Measurements from ENCODE around the gene INTS4.
A peak's percentile ranks its signal among the peaks of the same experiment; 100 is the strongest.

INTS4 gene

GRCh38 chr11:78010304-78010703 is 15.8 kb upstream of the INTS4 start:
- TF ChIP-seq, protein P1, sequence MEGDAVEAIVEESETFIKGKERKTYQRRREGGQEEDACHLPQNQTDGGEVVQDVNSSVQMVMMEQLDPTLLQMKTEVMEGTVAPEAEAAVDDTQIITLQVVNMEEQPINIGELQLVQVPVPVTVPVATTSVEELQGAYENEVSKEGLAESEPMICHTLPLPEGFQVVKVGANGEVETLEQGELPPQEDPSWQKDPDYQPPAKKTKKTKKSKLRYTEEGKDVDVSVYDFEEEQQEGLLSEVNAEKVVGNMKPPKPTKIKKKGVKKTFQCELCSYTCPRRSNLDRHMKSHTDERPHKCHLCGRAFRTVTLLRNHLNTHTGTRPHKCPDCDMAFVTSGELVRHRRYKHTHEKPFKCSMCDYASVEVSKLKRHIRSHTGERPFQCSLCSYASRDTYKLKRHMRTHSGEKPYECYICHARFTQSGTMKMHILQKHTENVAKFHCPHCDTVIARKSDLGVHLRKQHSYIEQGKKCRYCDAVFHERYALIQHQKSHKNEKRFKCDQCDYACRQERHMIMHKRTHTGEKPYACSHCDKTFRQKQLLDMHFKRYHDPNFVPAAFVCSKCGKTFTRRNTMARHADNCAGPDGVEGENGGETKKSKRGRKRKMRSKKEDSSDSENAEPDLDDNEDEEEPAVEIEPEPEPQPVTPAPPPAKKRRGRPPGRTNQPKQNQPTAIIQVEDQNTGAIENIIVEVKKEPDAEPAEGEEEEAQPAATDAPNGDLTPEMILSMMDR (IDR thresholded peaks at IDR 0.05) = no peak
- H3K27ac ChIP-seq = no peak overlapping the region

GRCh38 chr11:78009062-78009461 is 14.6 kb upstream of the INTS4 start:
- Histone ChIP-seq H3K4me1 (ENCODE audit: control insufficient read depth in 1 of 2, insufficient read depth in 1 of 2, low read depth in 1 of 2, low read length in 1 of 2) (no peaks in the 10 kb centered on the region), H3K4me3 (ENCODE audit: low read depth in 1 of 2, low read length in 1 of 2) (no peak overlapping the region), H3K9me3 (no peaks in the 10 kb centered on the region), H3K27me3 (peaks cover 8% of the 10 kb centered on the region), H3K27ac (no peak overlapping the region), H3K36me3 (no peaks in the 10 kb centered on the region)
- TF ChIP-seq, protein P1 (IDR thresholded peaks at IDR 0.05) = no peak

More at GRCh38 chr11:78010304-78010703, 15.8 kb upstream of the INTS4 start:
- no peaks in the 10 kb centered on the region for H3K36me3 ChIP-seq
- H3K4me1 ChIP-seq (ENCODE audit: control insufficient read depth in 1 of 2, insufficient read depth in 1 of 2, low read depth in 1 of 2, low read length in 1 of 2) = no peaks in the 10 kb centered on the region
- H3K4me3 ChIP-seq (ENCODE audit: low read depth in 1 of 2, low read length in 1 of 2) = no peak overlapping the region
- no peaks in the 10 kb centered on the region for H3K9me3 ChIP-seq
- no peaks in the 10 kb centered on the region for H3K27me3 ChIP-seq

GRCh38 chr11:78000193-78000592 is 5.7 kb upstream of the INTS4 start:
- Histone ChIP-seq H3K9me3 (no peaks in the 10 kb centered on the region), H3K4me1 (ENCODE audit: control insufficient read depth in 1 of 2, insufficient read depth in 1 of 2, low read depth in 1 of 2, low read length in 1 of 2) (peaks cover 3 to 4% of the 10 kb centered on the region in 2 experiments), H3K36me3 (no peaks in the 10 kb centered on the region), H3K4me3 (ENCODE audit: low read depth in 1 of 2, low read length in 1 of 2) (no peak overlapping the region), H3K27me3 (peaks cover 20% of the 10 kb centered on the region), H3K27ac (no peak overlapping the region)
- TF ChIP-seq, protein P1 (IDR thresholded peaks at IDR 0.05) = peak; percentile 26

DNA sequence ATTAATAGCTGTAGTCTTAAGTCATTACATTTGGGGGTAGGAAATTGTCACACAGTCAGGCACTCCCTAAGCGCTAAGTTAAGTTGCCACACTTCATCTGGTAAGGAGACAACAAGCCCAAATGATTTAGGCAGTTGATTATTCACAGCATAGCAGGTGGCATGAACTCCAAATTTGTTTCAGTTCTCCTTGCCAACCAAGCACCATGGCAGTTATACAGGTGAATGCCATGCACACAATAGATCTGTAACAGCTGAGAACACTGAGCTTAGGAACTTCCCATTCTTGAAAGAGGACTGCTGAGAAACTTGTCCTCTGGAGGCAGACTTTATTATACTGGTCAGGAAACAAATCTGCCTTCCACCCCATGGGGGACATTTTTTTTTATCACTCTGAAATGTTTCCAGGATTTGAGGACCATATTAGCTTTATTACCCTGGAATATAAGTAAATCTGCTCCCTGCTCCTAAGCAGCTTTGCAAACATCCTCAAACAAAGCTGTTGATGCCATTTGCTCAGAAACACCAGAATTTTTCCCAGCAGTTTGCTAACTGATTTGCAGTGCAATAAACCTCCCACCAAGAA is 5.1 kb upstream of the INTS4 start:
- Histone ChIP-seq H3K4me1 (ENCODE audit: control insufficient read depth in 1 of 2, insufficient read depth in 1 of 2, low read depth in 1 of 2, low read length in 1 of 2) (peaks cover 7% of the 10 kb centered on the region in 2 experiments), H3K4me3 (ENCODE audit: low read depth in 1 of 2, low read length in 1 of 2) (no peak overlapping the region), H3K27me3 (peaks cover 15% of the 10 kb centered on the region), H3K9me3 (no peaks in the 10 kb centered on the region), H3K36me3 (no peaks in the 10 kb centered on the region), H3K27ac (no peak overlapping the region)
- TF ChIP-seq, protein P1 (IDR thresholded peaks at IDR 0.05) = no peak

GRCh38 chr11:77993902-77994301 is 566 bp downstream of the INTS4 start:
- Histone ChIP-seq H3K4me1 (ENCODE audit: control insufficient read depth in 1 of 2, insufficient read depth in 1 of 2, low read depth in 1 of 2, low read length in 1 of 2) (peaks cover 27 to 34% of the 10 kb centered on the region in 2 experiments), H3K36me3 (peaks cover 19% of the 10 kb centered on the region), H3K27ac (peak overlapping the region; percentile 94), H3K27me3 (no peaks in the 10 kb centered on the region), H3K4me3 (ENCODE audit: low read depth in 1 of 2, low read length in 1 of 2) (peak overlapping the region; percentile 70 to 78), H3K9me3 (no peaks in the 10 kb centered on the region)
- TF ChIP-seq, protein P1 (IDR thresholded peaks at IDR 0.05) = no peak

All from neutrophil (primary cell).